ENCODE data around the gene MEAF6.
A peak's percentile ranks its signal among the peaks of the same experiment; 100 is the strongest.
"Not testable (repeated sequence)": the region's sequence is repeated elsewhere in the genome, so short reads cannot be mapped to it uniquely, and the experiment has no call there.

The MEAF6 gene

GRCh38 chr1:37502791-37503190 lies 11.8 kb downstream of the MEAF6 start:
- H3K27ac Mint-ChIP-seq, H3K4me1 Mint-ChIP-seq, H3K4me3 Mint-ChIP-seq, H3K9me3 Mint-ChIP-seq, DNase-seq, ATAC-seq, H3K27me3 Mint-ChIP-seq: not testable (repeated sequence)

GRCh38 chr1:37502104-37502503 lies 12.5 kb downstream of the MEAF6 start:
- ATAC-seq, result no peak
- H3K4me1 Mint-ChIP-seq, result peaks cover under 1% of the 10 kb centered on the region

GRCh38 chr1:37501661-37502060 lies 12.9 kb downstream of the MEAF6 start:
- Mint-ChIP-seq H3K27me3 (no peaks in the 10 kb centered on the region), H3K9me3 (no peaks in the 10 kb centered on the region), H3K4me3 (no peak overlapping the region), H3K4me1 (no peaks in the 10 kb centered on the region), H3K27ac (no peak overlapping the region)
- DNase-seq (no peak), ATAC-seq (no peak)

More at GRCh38 chr1:37502104-37502503, 12.5 kb downstream of the MEAF6 start:
- Mint-ChIP-seq H3K9me3 (no peaks in the 10 kb centered on the region), H3K27ac (no peak overlapping the region), H3K4me3 (no peak overlapping the region), H3K27me3 (no peaks in the 10 kb centered on the region)
- DNase-seq, result no peak

GRCh38 chr1:37498872-37499617 lies 15.5 kb downstream of the MEAF6 start:
- Mint-ChIP-seq H3K4me3 (no peak overlapping the region), H3K4me1 (no peaks in the 10 kb centered on the region), H3K27ac (no peak overlapping the region), H3K27me3 (no peaks in the 10 kb centered on the region), H3K9me3 (no peaks in the 10 kb centered on the region)
- ATAC-seq, result no peak
- DNase-seq, result no peak

GRCh38 chr1:37497832-37498231 lies 16.7 kb downstream of the MEAF6 start:
- H3K9me3 Mint-ChIP-seq, result no peaks in the 10 kb centered on the region
- DNase-seq (no peak), ATAC-seq (no peak)
- H3K27me3 Mint-ChIP-seq, result no peaks in the 10 kb centered on the region
- peaks cover 6% of the 10 kb centered on the region for H3K4me1 Mint-ChIP-seq
- no peak overlapping the region for H3K4me3 Mint-ChIP-seq
- no peak overlapping the region for H3K27ac Mint-ChIP-seq

GRCh38 chr1:37495875-37496274 lies 18.7 kb downstream of the MEAF6 start:
- no peak overlapping the region for H3K27ac Mint-ChIP-seq
- DNase-seq (no peak), ATAC-seq (no peak)
- H3K27me3 Mint-ChIP-seq, result no peaks in the 10 kb centered on the region
- peaks cover 6% of the 10 kb centered on the region for H3K4me1 Mint-ChIP-seq
- no peaks in the 10 kb centered on the region for H3K9me3 Mint-ChIP-seq
- H3K4me3 Mint-ChIP-seq, result no peak overlapping the region

GRCh38 chr1:37493336-37494098 lies 21.0 kb downstream of the MEAF6 start:
- Mint-ChIP-seq H3K27me3 (no peaks in the 10 kb centered on the region), H3K9me3 (no peaks in the 10 kb centered on the region), H3K27ac (no peak overlapping the region), H3K4me3 (no peak overlapping the region), H3K4me1 (peaks cover 6% of the 10 kb centered on the region)
- DNase-seq (no peak), ATAC-seq (peak; percentile 60)

GRCh38 chr1:37487619-37487984 lies 27.0 kb downstream of the MEAF6 start:
- H3K27me3 Mint-ChIP-seq, result no peaks in the 10 kb centered on the region

GRCh38 chr1:37486680-37487618 lies 27.6 kb downstream of the MEAF6 start:
- H3K27ac Mint-ChIP-seq, result peak overlapping the region; percentile 68 to 76
- ATAC-seq (peak; percentile 60), DNase-seq (peak; percentile 72 to 74)
- no peaks in the 10 kb centered on the region for H3K27me3 Mint-ChIP-seq
- peak overlapping the region in 1 of 2 donors; percentile 34 for H3K4me3 Mint-ChIP-seq
- no peaks in the 10 kb centered on the region for H3K9me3 Mint-ChIP-seq
- H3K4me1 Mint-ChIP-seq, result peaks cover 37% of the 10 kb centered on the region

More at GRCh38 chr1:37487619-37487984, 27.0 kb downstream of the MEAF6 start:
- no peak for DNase-seq
- H3K9me3 Mint-ChIP-seq, result no peaks in the 10 kb centered on the region
- peaks cover 30% of the 10 kb centered on the region for H3K4me1 Mint-ChIP-seq
- H3K4me3 Mint-ChIP-seq, result no peak overlapping the region
- ATAC-seq, result no peak
- H3K27ac Mint-ChIP-seq, result peak overlapping the region in 1 of 2 donors; percentile 2

GRCh38 chr1:37485902-37486679 lies 28.5 kb downstream of the MEAF6 start:
- Mint-ChIP-seq H3K4me1 (peaks cover 45% of the 10 kb centered on the region), H3K9me3 (no peaks in the 10 kb centered on the region), H3K27ac (peak overlapping the region in 1 of 2 donors; percentile 76), H3K27me3 (no peaks in the 10 kb centered on the region), H3K4me3 (no peak overlapping the region)
- no peak for DNase-seq
- ATAC-seq, result no peak

GRCh38 chr1:37484325-37485051 lies 30.1 kb downstream of the MEAF6 start:
- H3K4me3 Mint-ChIP-seq, result no peak overlapping the region

GRCh38 chr1:37483785-37484184 lies 30.8 kb downstream of the MEAF6 start:
- Mint-ChIP-seq H3K27me3 (no peaks in the 10 kb centered on the region), H3K4me3 (no peak overlapping the region), H3K9me3 (no peaks in the 10 kb centered on the region), H3K4me1 (peaks cover 68% of the 10 kb centered on the region), H3K27ac (no peak overlapping the region)
- DNase-seq (no peak), ATAC-seq (no peak)

More at GRCh38 chr1:37484325-37485051, 30.1 kb downstream of the MEAF6 start:
- Mint-ChIP-seq H3K4me1 (peaks cover 61% of the 10 kb centered on the region), H3K27ac (peak overlapping the region in 1 of 2 donors; percentile 15), H3K27me3 (no peaks in the 10 kb centered on the region), H3K9me3 (no peaks in the 10 kb centered on the region)
- DNase-seq (no peak), ATAC-seq (no peak)

GRCh38 chr1:37482796-37483744 lies 31.5 kb downstream of the MEAF6 start:
- Mint-ChIP-seq H3K27ac (peak overlapping the region; percentile 49 to 76), H3K9me3 (no peaks in the 10 kb centered on the region), H3K4me1 (peaks cover 74% of the 10 kb centered on the region), H3K27me3 (no peaks in the 10 kb centered on the region), H3K4me3 (peak overlapping the region in 1 of 2 donors; percentile 30)
- DNase-seq (no peak), ATAC-seq (no peak)

Measured in stimulated activated naive CD8-positive, alpha-beta T cell treated with anti-CD3 and anti-CD28 coated beads, Interleukin-15, amount 100 ng/mL, for 72 hours (primary cell).